Fibroblast of pulmonary artery (primary cell): ENCODE measurements around the gene ABCC12.
A peak's percentile ranks its signal among the peaks of the same experiment; 100 is the strongest.

Source experiments
- DNase-seq: peaks from one replicate; pipeline ENCODE4 v3.0.0-alpha.2; 2010; ENCODE audit warnings: low read depth
- H3K4me3 ChIP-seq: replicated peaks from 2 replicates; pipeline ENCODE4 v1.5.1; 2011; ENCODE audit warnings: low read depth, mild to moderate bottlenecking, control low read depth, low read length, moderate library complexity
- CTCF ChIP-seq: IDR thresholded peaks from 2 replicates; pipeline ENCODE4 v1.5.1; 2011; ENCODE audit warnings: mild to moderate bottlenecking, control low read depth, low read length, inconsistent platforms; ENCODE audit errors: missing control alignments

Gene ABCC12

GRCh38 chr16:48155926-48156789 lies at the start of gene ABCC12:
Gene ABCC12, minus strand, starts transcription at chr16:48155993. Its CDS starts 9,569 bp downstream, at chr16:48146424.
- no peak within 1 kb of the TSS for H3K4me3 ChIP-seq
- no peak for TF ChIP-seq CTCF
- no peak for DNase-seq

DNA sequence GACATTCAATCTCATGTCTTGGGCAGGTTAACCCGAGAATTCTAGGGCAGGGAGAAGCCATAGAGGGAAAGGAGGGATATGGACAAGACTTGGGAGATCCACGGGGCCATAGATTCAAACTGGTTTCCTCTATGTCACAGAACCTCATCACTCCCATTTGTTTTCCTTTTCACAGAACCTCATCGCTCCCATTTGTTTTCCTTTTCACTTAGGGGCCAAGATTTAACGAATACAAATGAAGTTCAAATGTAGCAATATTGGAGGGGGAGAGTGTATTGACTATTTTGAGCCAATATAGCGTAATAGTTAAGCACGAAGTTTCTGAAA lies 49.0 kb upstream of the ABCC12 start:
- no peak for DNase-seq
- no peak for TF ChIP-seq CTCF
- H3K4me3 ChIP-seq: no peak overlapping the region

DNA sequence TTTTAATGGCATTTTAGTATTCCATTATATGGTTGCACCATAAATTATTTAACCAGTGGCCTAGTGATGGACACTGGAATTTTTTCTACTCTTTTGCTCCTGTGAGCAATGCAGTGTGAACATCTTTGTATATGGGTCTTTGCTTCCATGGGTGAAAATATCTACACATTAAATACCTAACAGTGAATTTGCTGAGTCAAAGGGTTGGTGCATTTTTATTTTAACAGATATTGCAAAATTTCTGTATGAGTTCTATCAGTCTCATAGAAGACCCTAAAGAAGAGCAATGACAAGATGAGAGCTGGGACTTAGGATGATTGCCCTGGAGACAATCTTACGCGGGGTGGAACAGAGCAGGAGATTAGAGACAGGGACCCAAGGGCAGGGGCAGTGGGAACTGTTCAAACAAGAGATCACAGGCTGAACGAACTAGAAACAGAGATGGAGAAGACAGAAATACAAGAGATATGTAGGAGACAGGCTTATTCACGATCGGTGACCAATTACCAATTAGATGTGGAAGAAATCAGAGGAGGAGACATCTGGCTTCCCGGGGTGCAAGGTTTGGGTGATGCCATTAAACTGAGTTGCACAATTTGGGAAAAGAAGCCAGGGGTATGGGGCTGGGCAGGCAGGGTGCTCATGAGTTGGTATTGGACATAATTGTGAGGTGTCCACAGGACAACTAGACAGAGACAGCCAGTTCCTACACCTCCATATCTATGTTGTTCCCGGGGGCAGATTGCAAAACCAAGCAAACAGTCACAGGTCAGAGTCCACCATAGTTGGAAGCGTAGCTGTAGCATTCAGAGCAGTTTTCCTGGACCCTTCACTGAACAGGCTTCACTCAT lies 48.4 kb upstream of the ABCC12 start:
- no peak for TF ChIP-seq CTCF
- H3K4me3 ChIP-seq: no peak overlapping the region
- no peak for DNase-seq

GRCh38 chr16:48201515-48202201 lies 45.9 kb upstream of the ABCC12 start:
- DNase-seq: no peak
- TF ChIP-seq CTCF: no peak
- H3K4me3 ChIP-seq: no peak overlapping the region

DNA sequence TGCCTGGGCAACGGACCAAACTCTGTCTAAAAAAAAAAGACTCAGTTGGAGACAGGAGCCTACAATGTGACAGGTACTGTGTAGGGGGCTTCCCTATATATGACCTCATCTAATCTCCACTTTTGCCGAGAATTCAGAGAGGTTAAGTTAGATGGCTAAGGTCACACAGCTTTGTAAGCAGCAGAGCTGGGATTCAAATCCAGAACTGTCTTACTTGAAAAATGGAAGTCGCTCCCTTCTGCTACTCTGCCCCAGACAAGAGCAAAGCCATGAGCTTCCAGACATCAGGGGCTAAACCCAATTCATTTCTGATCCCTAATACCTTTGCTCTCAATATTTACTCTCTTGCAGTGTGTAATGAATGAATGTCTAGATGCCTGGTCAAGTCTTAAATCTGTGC lies 41.5 kb upstream of the ABCC12 start:
- no peak for DNase-seq
- no peak for TF ChIP-seq CTCF

DNA sequence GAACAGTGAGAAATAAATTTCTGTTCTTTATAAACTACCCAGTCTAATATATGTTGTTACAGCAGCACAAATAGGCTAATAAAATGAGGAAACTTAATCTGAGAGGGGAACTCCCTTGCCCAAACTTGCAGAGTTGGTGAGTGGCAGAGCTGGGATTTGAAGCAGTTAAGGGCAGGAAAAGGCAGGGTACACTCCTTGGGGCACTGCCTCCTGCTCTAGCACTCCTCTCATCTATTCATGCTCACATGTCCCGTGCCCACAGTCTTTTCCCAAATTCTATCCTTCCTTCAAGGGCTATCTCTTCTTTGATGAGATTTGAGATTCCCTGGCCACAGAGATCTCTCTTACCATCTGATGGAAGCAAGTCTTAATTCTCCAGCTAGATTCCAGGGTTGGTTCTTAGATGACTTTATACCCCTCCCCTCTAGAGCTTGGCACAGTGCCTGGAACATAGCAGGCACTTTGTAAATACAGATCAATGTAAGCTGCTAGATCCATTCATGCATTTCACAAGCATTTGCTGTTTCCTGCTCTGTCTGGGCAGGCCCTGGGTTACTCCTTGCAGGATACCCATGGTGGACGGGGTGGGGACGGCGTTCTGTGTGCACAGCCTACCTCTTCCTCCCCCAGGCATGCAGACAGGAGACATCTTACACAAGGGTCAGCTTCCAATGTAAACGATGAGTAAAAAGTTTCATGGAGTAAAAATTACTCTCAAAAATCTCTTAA lies 39.2 kb upstream of the ABCC12 start:
- no peak for TF ChIP-seq CTCF
- DNase-seq: peak; percentile 48
- no peak overlapping the region for H3K4me3 ChIP-seq

More for the DNA sequence above, 41.5 kb upstream of the ABCC12 start:
- H3K4me3 ChIP-seq: no peak overlapping the region
